GM10266 (cell line): ENCODE results near the gene MRPS6.

ENCODE experiments used
- DNase-seq: peaks from one replicate; pipeline ENCODE4 v3.0.0; 2012; ENCODE audit errors: extremely low spot score
- CTCF ChIP-seq: IDR thresholded peaks from 2 replicates; pipeline ENCODE4 v1.5.1; 2012; ENCODE audit warnings: mild to moderate bottlenecking, low read depth; ENCODE audit not compliant: control insufficient read depth, insufficient read depth; ENCODE audit errors: missing control alignments

Gene MRPS6

GRCh38 chr21:34179204-34179935 is 106.0 kb downstream of the MRPS6 start:
- no peak for DNase-seq
- no peak for TF ChIP-seq CTCF

GRCh38 chr21:34180407-34180806 is 107.0 kb downstream of the MRPS6 start:
- TF ChIP-seq CTCF = no peak
- DNase-seq = no peak

GRCh38 chr21:34180826-34181359 is 107.5 kb downstream of the MRPS6 start:
- no peak for DNase-seq
- TF ChIP-seq CTCF = no peak

GRCh38 chr21:34181431-34182039 is 108.2 kb downstream of the MRPS6 start:
- no peak for DNase-seq
- no peak for TF ChIP-seq CTCF

- TF ChIP-seq CTCF = no peak
- DNase-seq = no peak
Observed at GRCh38 chr21:34182436-34182835, 109.1 kb downstream of the MRPS6 start.

GRCh38 chr21:34183331-34183928 is 110.1 kb downstream of the MRPS6 start:
- no peak for TF ChIP-seq CTCF
- no peak for DNase-seq

GRCh38 chr21:34184232-34184631 is 110.9 kb downstream of the MRPS6 start:
- no peak for TF ChIP-seq CTCF
- DNase-seq = no peak
